ENCODE results near the gene MPV17L2.

Gene MPV17L2

GRCh38 chr19:18245297-18245696, 52.3 kb downstream of the MPV17L2 start:
- no peak for DNase-seq (ENCODE audit: low read depth)

Data from GM04503 (cell line).